ENCODE data around the gene CBR3.

- TF ChIP-seq CTCF (conservative IDR thresholded peaks at IDR 0.05; ENCODE audit: low read depth in 2 of 2): no peak
- no peak for TF ChIP-seq POLR2AphosphoS5 (IDR thresholded peaks at IDR 0.05; ENCODE audit: low read depth)
- no peak for TF ChIP-seq REST (IDR thresholded peaks at IDR 0.05; ENCODE audit: unreplicated experiment)
- TF ChIP-seq EZH2 (IDR thresholded peaks at IDR 0.05; ENCODE audit: low read depth, unreplicated experiment): no peak
- TF ChIP-seq EZH2phosphoT487 (IDR thresholded peaks at IDR 0.05; ENCODE audit: unreplicated experiment): no peak
- no peak for TF ChIP-seq ETS1 (IDR thresholded peaks at IDR 0.05)
These were observed 14.5 kb upstream of the CBR3 start for GRCh38 chr21:36120304-36120888.

Data from GM23338 (cell line).